Activated CD4-positive, alpha-beta T cell treated with anti-CD3 and anti-CD28 coated beads, Interleukin-2, Interleukin-6, amounts not matched to agents 100 ng/mL and 50 ng/mL, durations not matched to agents 16 hours and 8 hours (primary cell): Measurements from ENCODE around the gene KRT27.

Source experiments
- DNase-seq: peaks from one replicate; pipeline ENCODE4 v3.0.0-alpha.2; 2020

KRT27 gene

GRCh38 chr17:40809721-40810421, 27.5 kb upstream of the KRT27 start:
- no peak for DNase-seq

- DNase-seq = no peak
These were observed 23.8 kb upstream of the KRT27 start for GRCh38 chr17:40806131-40806530.

GRCh38 chr17:40803617-40804082, 21.3 kb upstream of the KRT27 start:
- peak; percentile 81 for DNase-seq

- DNase-seq = no peak
These were observed 18.8 kb upstream of the KRT27 start for GRCh38 chr17:40801157-40801556.

GRCh38 chr17:40800381-40800780, 18.0 kb upstream of the KRT27 start:
- no peak for DNase-seq

GRCh38 chr17:40799859-40800258, 17.5 kb upstream of the KRT27 start, which contains the start of gene KRT28:
Gene KRT28 (minus strand): TSS chr17:40799959. CDS start chr17:40799893, 66 bp downstream.
- no peak for DNase-seq

GRCh38 chr17:40796846-40797245, 14.5 kb upstream of the KRT27 start:
- DNase-seq = no peak

GRCh38 chr17:40795019-40795667, 12.8 kb upstream of the KRT27 start:
- DNase-seq = no peak

- no peak for DNase-seq
These were observed 12.1 kb upstream of the KRT27 start for GRCh38 chr17:40794466-40794865.

GRCh38 chr17:40793832-40794231, 11.5 kb upstream of the KRT27 start:
- no peak for DNase-seq

GRCh38 chr17:40791787-40792436, 9.6 kb upstream of the KRT27 start:
- no peak for DNase-seq

- DNase-seq = no peak
These were observed 8.8 kb upstream of the KRT27 start for GRCh38 chr17:40791111-40791510.

GRCh38 chr17:40779181-40779909, 3.0 kb downstream of the KRT27 start:
- DNase-seq = peak; percentile 3

GRCh38 chr17:40778461-40778860, 3.9 kb downstream of the KRT27 start:
- no peak for DNase-seq

- no peak for DNase-seq
These were observed 4.4 kb downstream of the KRT27 start for GRCh38 chr17:40777971-40778370.

GRCh38 chr17:40777459-40777858, 4.9 kb downstream of the KRT27 start:
- no peak for DNase-seq

GRCh38 chr17:40775945-40776344, 6.4 kb downstream of the KRT27 start:
- no peak for DNase-seq

- DNase-seq = no peak
These were observed 10.2 kb downstream of the KRT27 start, which contains the start of gene KRT26 for GRCh38 chr17:40772101-40772500. Gene KRT26 (minus strand): TSS chr17:40772201. CDS start chr17:40772113, 88 bp downstream.

- DNase-seq = no peak
These were observed 16.7 kb downstream of the KRT27 start for GRCh38 chr17:40765657-40766056.

- DNase-seq = no peak
These were observed 18.6 kb downstream of the KRT27 start for GRCh38 chr17:40763752-40764151.

- no peak for DNase-seq
These were observed 22.0 kb downstream of the KRT27 start for GRCh38 chr17:40760105-40761016.

GRCh38 chr17:40755231-40755630, 27.1 kb downstream of the KRT27 start, which contains the start of gene KRT25:
Gene KRT25 (minus strand): TSS chr17:40755331. CDS start chr17:40755271, 60 bp downstream.
- DNase-seq = no peak
